OCI-LY3 (cell line): ENCODE data around the gene RNF208.
A peak's percentile ranks its signal among the peaks of the same experiment; 100 is the strongest.

Experiments used
- EZH2phosphoT487 ChIP-seq: fragments of 200-600 bp; shearing (Covaris generic); IDR thresholded peaks from 2 replicates; pipeline ENCODE4 v1.6.1; 2018; ENCODE audit warnings: antibody characterized with exemption, mixed run types, low read depth
- TF ChIP-seq, protein P1 (sequence below): fragments of 200-600, 300-600 bp; sonication (generic); IDR thresholded peaks from 2 replicates; pipeline ENCODE4 v1.5.1; 2014; ENCODE audit warnings: antibody characterized with exemption, low read length, low read depth

DNA sequence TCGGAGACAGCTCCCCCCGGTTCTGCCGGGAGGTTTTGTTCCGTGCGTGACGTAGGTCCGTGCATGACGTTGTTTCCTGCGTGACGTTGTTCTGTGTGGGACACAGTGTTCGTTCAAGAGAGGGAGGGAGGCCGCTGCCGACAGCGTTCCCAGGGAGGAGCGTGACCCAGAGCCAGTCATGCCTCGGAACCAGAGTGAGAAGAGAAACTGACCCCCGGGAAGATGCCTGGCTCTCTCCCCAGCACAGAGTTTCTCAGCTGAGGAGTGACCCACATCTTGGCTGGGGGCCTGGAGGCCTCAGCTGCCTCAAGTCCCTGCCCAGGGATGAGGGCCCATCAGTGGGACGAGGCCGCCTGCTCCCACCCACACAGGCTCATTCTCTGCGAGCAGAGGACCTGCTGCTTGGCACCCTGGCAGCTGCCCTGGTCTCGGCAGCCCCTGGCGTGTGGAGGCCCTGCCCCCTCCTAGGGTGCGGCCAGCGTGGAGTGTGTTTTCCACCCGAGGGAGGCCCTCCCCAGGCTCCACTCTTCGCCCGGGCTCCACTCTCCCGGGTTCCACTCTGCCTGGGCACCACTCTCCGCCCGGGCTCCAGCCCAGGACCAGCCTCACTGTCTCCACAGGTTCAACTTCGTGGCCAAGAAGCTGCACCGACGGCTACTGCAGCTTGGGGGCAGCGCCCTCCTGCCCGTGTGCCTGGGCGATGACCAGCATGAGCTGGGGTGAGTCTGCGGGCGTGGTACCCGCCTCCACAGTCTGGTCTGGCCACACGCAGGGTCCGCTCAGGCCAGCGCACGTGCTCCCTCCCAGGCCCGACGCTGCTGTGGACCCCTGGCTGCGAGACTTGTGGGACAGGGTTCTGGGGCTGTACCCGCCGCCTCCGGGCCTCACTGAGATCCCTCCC lies 8.6 kb downstream of the RNF208 start:
- TF ChIP-seq, protein P1, sequence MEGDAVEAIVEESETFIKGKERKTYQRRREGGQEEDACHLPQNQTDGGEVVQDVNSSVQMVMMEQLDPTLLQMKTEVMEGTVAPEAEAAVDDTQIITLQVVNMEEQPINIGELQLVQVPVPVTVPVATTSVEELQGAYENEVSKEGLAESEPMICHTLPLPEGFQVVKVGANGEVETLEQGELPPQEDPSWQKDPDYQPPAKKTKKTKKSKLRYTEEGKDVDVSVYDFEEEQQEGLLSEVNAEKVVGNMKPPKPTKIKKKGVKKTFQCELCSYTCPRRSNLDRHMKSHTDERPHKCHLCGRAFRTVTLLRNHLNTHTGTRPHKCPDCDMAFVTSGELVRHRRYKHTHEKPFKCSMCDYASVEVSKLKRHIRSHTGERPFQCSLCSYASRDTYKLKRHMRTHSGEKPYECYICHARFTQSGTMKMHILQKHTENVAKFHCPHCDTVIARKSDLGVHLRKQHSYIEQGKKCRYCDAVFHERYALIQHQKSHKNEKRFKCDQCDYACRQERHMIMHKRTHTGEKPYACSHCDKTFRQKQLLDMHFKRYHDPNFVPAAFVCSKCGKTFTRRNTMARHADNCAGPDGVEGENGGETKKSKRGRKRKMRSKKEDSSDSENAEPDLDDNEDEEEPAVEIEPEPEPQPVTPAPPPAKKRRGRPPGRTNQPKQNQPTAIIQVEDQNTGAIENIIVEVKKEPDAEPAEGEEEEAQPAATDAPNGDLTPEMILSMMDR: peak; percentile 35
- no peak for TF ChIP-seq EZH2phosphoT487
